Measurements from ENCODE around the gene EN2.

The EN2 gene

GRCh38 chr7:155424301-155425010, 33.5 kb upstream of the EN2 start:
- H3K36me3 ChIP-seq: no peaks in the 10 kb centered on the region
- no peak overlapping the region for H3K27ac ChIP-seq
- H3K4me1 ChIP-seq (ENCODE audit: control insufficient read depth in 1 of 2, insufficient read depth in 1 of 2, low read depth in 1 of 2, low read length in 1 of 2): no peaks in the 10 kb centered on the region
- peaks cover 82% of the 10 kb centered on the region for H3K27me3 ChIP-seq
- no peak for TF ChIP-seq CTCF (IDR thresholded peaks at IDR 0.05)
- H3K9me3 ChIP-seq: no peaks in the 10 kb centered on the region
- no peak overlapping the region for H3K4me3 ChIP-seq (ENCODE audit: low read depth in 1 of 2, low read length in 1 of 2)

GRCh38 chr7:155425011-155425340, 33.0 kb upstream of the EN2 start:
- peaks cover 82% of the 10 kb centered on the region for H3K27me3 ChIP-seq
- no peaks in the 10 kb centered on the region for H3K36me3 ChIP-seq
- no peaks in the 10 kb centered on the region for H3K4me1 ChIP-seq (ENCODE audit: control insufficient read depth in 1 of 2, insufficient read depth in 1 of 2, low read depth in 1 of 2, low read length in 1 of 2)
- H3K4me3 ChIP-seq (ENCODE audit: low read depth in 1 of 2, low read length in 1 of 2): no peak overlapping the region
- TF ChIP-seq CTCF (IDR thresholded peaks at IDR 0.05): no peak
- no peak overlapping the region for H3K27ac ChIP-seq
- H3K9me3 ChIP-seq: no peaks in the 10 kb centered on the region

- no peak for TF ChIP-seq CTCF (IDR thresholded peaks at IDR 0.05)
- no peak overlapping the region for H3K4me3 ChIP-seq (ENCODE audit: low read depth in 1 of 2, low read length in 1 of 2)
- no peaks in the 10 kb centered on the region for H3K36me3 ChIP-seq
- H3K27ac ChIP-seq: no peak overlapping the region
- H3K4me1 ChIP-seq (ENCODE audit: control insufficient read depth in 1 of 2, insufficient read depth in 1 of 2, low read depth in 1 of 2, low read length in 1 of 2): no peaks in the 10 kb centered on the region
- H3K9me3 ChIP-seq: no peaks in the 10 kb centered on the region
- H3K27me3 ChIP-seq: peaks cover 83% of the 10 kb centered on the region
Observed at GRCh38 chr7:155425887-155426286, 32.0 kb upstream of the EN2 start.

- Histone ChIP-seq H3K27me3 (peaks cover 83% of the 10 kb centered on the region), H3K4me3 (ENCODE audit: low read depth in 1 of 2, low read length in 1 of 2) (no peak overlapping the region), H3K36me3 (no peaks in the 10 kb centered on the region), H3K9me3 (no peaks in the 10 kb centered on the region), H3K27ac (no peak overlapping the region), H3K4me1 (ENCODE audit: control insufficient read depth in 1 of 2, insufficient read depth in 1 of 2, low read depth in 1 of 2, low read length in 1 of 2) (no peaks in the 10 kb centered on the region)
- no peak for TF ChIP-seq CTCF (IDR thresholded peaks at IDR 0.05)
Observed at GRCh38 chr7:155426543-155427410, 31.2 kb upstream of the EN2 start.

GRCh38 chr7:155427411-155428038, 30.4 kb upstream of the EN2 start:
- Histone ChIP-seq H3K4me1 (ENCODE audit: control insufficient read depth in 1 of 2, insufficient read depth in 1 of 2, low read depth in 1 of 2, low read length in 1 of 2) (no peaks in the 10 kb centered on the region), H3K4me3 (ENCODE audit: low read depth in 1 of 2, low read length in 1 of 2) (no peak overlapping the region), H3K36me3 (no peaks in the 10 kb centered on the region), H3K27ac (no peak overlapping the region), H3K27me3 (peaks cover 83% of the 10 kb centered on the region), H3K9me3 (no peaks in the 10 kb centered on the region)
- no peak for TF ChIP-seq CTCF (IDR thresholded peaks at IDR 0.05)

Data from neutrophil (primary cell).